Measurements from ENCODE around the gene CLASP2.

CLASP2 gene

DNA sequence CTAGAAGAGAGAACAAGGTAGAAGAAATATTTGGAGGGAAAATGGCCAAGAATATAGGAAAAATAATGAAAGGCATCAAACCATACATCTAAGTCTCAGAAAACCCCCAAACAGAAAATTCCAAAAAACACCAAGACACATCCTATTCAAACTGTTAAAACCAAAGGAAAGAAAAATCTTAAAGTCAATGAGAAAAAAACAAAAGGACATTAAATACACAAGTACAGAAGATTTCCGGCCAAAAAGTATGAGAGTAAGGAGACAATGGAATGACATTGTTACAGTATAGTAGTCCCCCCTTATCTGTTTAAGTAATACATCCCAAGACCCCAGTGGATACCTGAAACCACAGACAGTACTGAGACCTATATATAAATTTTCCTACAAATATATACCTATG, 18.8 kb downstream of the CLASP2 start:
- no peak for DNase-seq
- H3K4me3 ChIP-seq (ENCODE audit: low read length): no peak overlapping the region
- H3K9ac ChIP-seq (ENCODE audit: low read length): no peak overlapping the region
- no peaks in the 10 kb centered on the region for H3F3A ChIP-seq (ENCODE audit: insufficient read depth, low read length)
- H3K9me2 ChIP-seq (replicated peaks; ENCODE audit: insufficient read depth, low read length): no peaks in the 10 kb centered on the region
- TF ChIP-seq EZH2 (optimal IDR thresholded peaks at IDR 0.05; ENCODE audit: low read depth, low read length) (no peak), EZH2phosphoT487 (IDR thresholded peaks at IDR 0.05; ENCODE audit: low read length) (no peak)
- TF ChIP-seq, protein P1, sequence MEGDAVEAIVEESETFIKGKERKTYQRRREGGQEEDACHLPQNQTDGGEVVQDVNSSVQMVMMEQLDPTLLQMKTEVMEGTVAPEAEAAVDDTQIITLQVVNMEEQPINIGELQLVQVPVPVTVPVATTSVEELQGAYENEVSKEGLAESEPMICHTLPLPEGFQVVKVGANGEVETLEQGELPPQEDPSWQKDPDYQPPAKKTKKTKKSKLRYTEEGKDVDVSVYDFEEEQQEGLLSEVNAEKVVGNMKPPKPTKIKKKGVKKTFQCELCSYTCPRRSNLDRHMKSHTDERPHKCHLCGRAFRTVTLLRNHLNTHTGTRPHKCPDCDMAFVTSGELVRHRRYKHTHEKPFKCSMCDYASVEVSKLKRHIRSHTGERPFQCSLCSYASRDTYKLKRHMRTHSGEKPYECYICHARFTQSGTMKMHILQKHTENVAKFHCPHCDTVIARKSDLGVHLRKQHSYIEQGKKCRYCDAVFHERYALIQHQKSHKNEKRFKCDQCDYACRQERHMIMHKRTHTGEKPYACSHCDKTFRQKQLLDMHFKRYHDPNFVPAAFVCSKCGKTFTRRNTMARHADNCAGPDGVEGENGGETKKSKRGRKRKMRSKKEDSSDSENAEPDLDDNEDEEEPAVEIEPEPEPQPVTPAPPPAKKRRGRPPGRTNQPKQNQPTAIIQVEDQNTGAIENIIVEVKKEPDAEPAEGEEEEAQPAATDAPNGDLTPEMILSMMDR (IDR thresholded peaks at IDR 0.05; ENCODE audit: low read length): no peak
- H4K20me1 ChIP-seq (ENCODE audit: insufficient read depth, low read length): no peaks in the 10 kb centered on the region
- no peaks in the 10 kb centered on the region for H3K4me1 ChIP-seq (ENCODE audit: low read length)
- H3K36me3 ChIP-seq (replicated peaks; ENCODE audit: insufficient read depth, low read length): no peaks in the 10 kb centered on the region; the same call in 1 of the 2 replicates
- H3K27ac ChIP-seq (ENCODE audit: low read length): no peak overlapping the region
- H2AFZ ChIP-seq (ENCODE audit: low read length): no peak overlapping the region
- no peaks in the 10 kb centered on the region for H3K9me3 ChIP-seq (replicated peaks; ENCODE audit: insufficient read depth, low read length)
- no peaks in the 10 kb centered on the region for H3K27me3 ChIP-seq (replicated peaks; ENCODE audit: insufficient read depth, low read length)
- peaks cover 66% of the 10 kb centered on the region for H3K79me2 ChIP-seq (ENCODE audit: low read length)
- no peak overlapping the region for H3K4me2 ChIP-seq (ENCODE audit: low read depth, low read length)

DNA sequence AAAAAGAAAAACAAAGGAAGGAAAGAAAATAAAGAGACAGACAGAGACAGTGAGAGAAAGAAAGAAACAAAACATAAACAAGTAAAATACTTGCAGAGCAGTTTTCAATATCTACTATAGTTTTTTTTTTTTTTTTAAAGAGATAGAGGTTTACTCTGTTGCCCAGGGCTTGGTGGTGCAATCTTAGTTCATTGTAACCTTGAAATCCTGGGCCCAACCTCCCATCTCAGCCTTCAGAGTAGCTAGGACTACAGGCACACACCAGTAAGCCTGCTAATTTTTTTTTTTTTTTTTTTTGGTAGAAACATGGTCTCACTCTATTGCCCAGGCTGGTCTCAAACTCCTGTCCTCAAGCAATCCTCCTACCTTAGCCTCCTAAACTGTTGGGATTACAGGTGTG, 23.1 kb downstream of the CLASP2 start:
- no peaks in the 10 kb centered on the region for H3F3A ChIP-seq (ENCODE audit: insufficient read depth, low read length)
- H3K79me2 ChIP-seq (ENCODE audit: low read length): peaks cover 25% of the 10 kb centered on the region
- H3K4me1 ChIP-seq (ENCODE audit: low read length): no peaks in the 10 kb centered on the region
- H3K4me2 ChIP-seq (ENCODE audit: low read depth, low read length): no peak overlapping the region
- H3K9ac ChIP-seq (ENCODE audit: low read length): no peak overlapping the region
- no peak overlapping the region for H2AFZ ChIP-seq (ENCODE audit: low read length)
- H3K27ac ChIP-seq (ENCODE audit: low read length): no peak overlapping the region
- H3K9me2 ChIP-seq (replicated peaks; ENCODE audit: insufficient read depth, low read length): no peaks in the 10 kb centered on the region
- no peak for DNase-seq
- H3K4me3 ChIP-seq (ENCODE audit: low read length): no peak overlapping the region
- no peak for TF ChIP-seq EZH2phosphoT487 (IDR thresholded peaks at IDR 0.05; ENCODE audit: low read length)
- TF ChIP-seq EZH2 (optimal IDR thresholded peaks at IDR 0.05; ENCODE audit: low read depth, low read length): no peak
- TF ChIP-seq, protein P1 (IDR thresholded peaks at IDR 0.05; ENCODE audit: low read length): no peak
- H3K36me3 ChIP-seq (replicated peaks; ENCODE audit: insufficient read depth, low read length): no peaks in the 10 kb centered on the region; the same call in 1 of the 2 replicates
- H4K20me1 ChIP-seq (ENCODE audit: insufficient read depth, low read length): no peaks in the 10 kb centered on the region
- no peaks in the 10 kb centered on the region for H3K9me3 ChIP-seq (replicated peaks; ENCODE audit: insufficient read depth, low read length)
- H3K27me3 ChIP-seq (replicated peaks; ENCODE audit: insufficient read depth, low read length): no peaks in the 10 kb centered on the region

GRCh38 chr3:33690341-33690740, 27.7 kb downstream of the CLASP2 start:
- no peaks in the 10 kb centered on the region; the same call in 1 of the 2 replicates for H3K36me3 ChIP-seq (replicated peaks; ENCODE audit: insufficient read depth, low read length)
- no peaks in the 10 kb centered on the region for H3K27me3 ChIP-seq (replicated peaks; ENCODE audit: insufficient read depth, low read length)
- DNase-seq: no peak
- H3K9me2 ChIP-seq (replicated peaks; ENCODE audit: insufficient read depth, low read length): no peaks in the 10 kb centered on the region
- no peak overlapping the region for H3K4me2 ChIP-seq (ENCODE audit: low read depth, low read length)
- no peaks in the 10 kb centered on the region for H3F3A ChIP-seq (ENCODE audit: insufficient read depth, low read length)
- H3K9me3 ChIP-seq (replicated peaks; ENCODE audit: insufficient read depth, low read length): no peaks in the 10 kb centered on the region
- no peak overlapping the region for H3K9ac ChIP-seq (ENCODE audit: low read length)
- H3K4me1 ChIP-seq (ENCODE audit: low read length): no peaks in the 10 kb centered on the region
- TF ChIP-seq EZH2phosphoT487 (IDR thresholded peaks at IDR 0.05; ENCODE audit: low read length) (no peak), EZH2 (optimal IDR thresholded peaks at IDR 0.05; ENCODE audit: low read depth, low read length) (no peak)
- TF ChIP-seq, protein P1 (IDR thresholded peaks at IDR 0.05; ENCODE audit: low read length): no peak
- no peaks in the 10 kb centered on the region for H4K20me1 ChIP-seq (ENCODE audit: insufficient read depth, low read length)
- H3K79me2 ChIP-seq (ENCODE audit: low read length): no peaks in the 10 kb centered on the region
- no peak overlapping the region for H2AFZ ChIP-seq (ENCODE audit: low read length)
- no peak overlapping the region for H3K27ac ChIP-seq (ENCODE audit: low read length)
- H3K4me3 ChIP-seq (ENCODE audit: low read length): no peak overlapping the region

All from MM.1S (cell line).